SK-N-SH treated with all-trans-retinoic acid at 6 μM for 48 hours (cell line): Measurements from ENCODE around the gene ARHGEF7.

Experiments
- ATAC-seq: fragments of 200-7000 bp; cut with Tn5 transposase; 3 replicates; pipeline ENCODE4 v1.9.1; 2020; ENCODE audit warnings: mild to moderate bottlenecking, moderate library complexity
- ARNTL ChIP-seq: fragments of 450-650 bp; formaldehyde crosslinking; IDR thresholded peaks from 2 replicates; pipeline ENCODE4 v1.5.0; 2020; ENCODE audit warnings: low read depth, mild to moderate bottlenecking, moderate library complexity, borderline replicate concordance
- BACH2 ChIP-seq: fragments of 250-450 bp; sonication (Bioruptor Pico); IDR thresholded peaks from 2 replicates; pipeline ENCODE4 v1.9.0; 2021; ENCODE audit warnings: mild to moderate bottlenecking, borderline replicate concordance
- CSDC2 ChIP-seq: fragments of 250-450 bp; sonication (Bioruptor Pico); IDR thresholded peaks from 2 replicates; pipeline ENCODE4 v1.5.0; 2020; ENCODE audit warnings: mild to moderate bottlenecking, moderate library complexity
- ESRRG ChIP-seq: fragments of 250-450 bp; sonication (Bioruptor Pico); IDR thresholded peaks from 2 replicates; pipeline ENCODE4 v1.6.1; 2021; ENCODE audit warnings: mild to moderate bottlenecking
- GLIS3 ChIP-seq: fragments of 250-450 bp; sonication (Bioruptor Pico); IDR thresholded peaks from 2 replicates; pipeline ENCODE4 v1.5.0; 2020; ENCODE audit warnings: mild to moderate bottlenecking, moderate library complexity
- ISL1 ChIP-seq: fragments of 250-450 bp; sonication (Bioruptor Pico); IDR thresholded peaks from 2 replicates; pipeline ENCODE4 v2.1.2; 2022; ENCODE audit warnings: mild to moderate bottlenecking, moderate library complexity
- OSR1 ChIP-seq: fragments of 250-450 bp; sonication (Bioruptor Pico); IDR thresholded peaks from 2 replicates; pipeline ENCODE4 v1.8.0; 2022; ENCODE audit warnings: moderate library complexity, mild to moderate bottlenecking, inconsistent platforms
- PPARA ChIP-seq: fragments of 250-450 bp; sonication (Bioruptor Pico); IDR thresholded peaks from 2 replicates; pipeline ENCODE4 v1.5.0; 2020; ENCODE audit warnings: mild to moderate bottlenecking, borderline replicate concordance
- RARB ChIP-seq: fragments of 250-450 bp; sonication (Bioruptor Pico); IDR thresholded peaks from 2 replicates; pipeline ENCODE4 v1.8.0; 2021; ENCODE audit warnings: mild to moderate bottlenecking, moderate library complexity
- SNAI2 ChIP-seq: fragments of 250-450 bp; sonication (Bioruptor Pico); IDR thresholded peaks from 2 replicates; pipeline ENCODE4 v1.5.0; 2020; ENCODE audit warnings: mild to moderate bottlenecking, moderate library complexity
- TCF4 ChIP-seq: fragments of 250-450 bp; sonication (Bioruptor Pico); IDR thresholded peaks from 2 replicates; pipeline ENCODE4 v1.8.0; 2021; ENCODE audit warnings: mild to moderate bottlenecking, moderate library complexity, borderline replicate concordance
- TOX ChIP-seq: fragments of 250-450 bp; sonication (Bioruptor Pico); IDR thresholded peaks from 2 replicates; pipeline ENCODE4 v1.8.0; 2021; ENCODE audit warnings: mild to moderate bottlenecking, moderate library complexity, borderline replicate concordance
- ZC3H10 ChIP-seq: fragments of 250-450 bp; sonication (Bioruptor Pico); IDR thresholded peaks from 2 replicates; pipeline ENCODE4 v1.5.1; 2021; ENCODE audit warnings: mild to moderate bottlenecking, moderate library complexity
- ZFP3 ChIP-seq: fragments of 250-450 bp; sonication (Bioruptor Pico); IDR thresholded peaks from 2 replicates; pipeline ENCODE4 v1.5.0; 2020; ENCODE audit warnings: mild to moderate bottlenecking, moderate library complexity
- ZFP30 ChIP-seq: fragments of 450-650 bp; formaldehyde crosslinking; IDR thresholded peaks from 2 replicates; pipeline ENCODE4 v1.5.0; 2022; ENCODE audit warnings: mild to moderate bottlenecking, moderate library complexity
- ZNF565 ChIP-seq: fragments of 450-650 bp; formaldehyde crosslinking; conservative IDR thresholded peaks from 2 replicates; pipeline ENCODE4 v1.5.0; 2020; ENCODE audit warnings: low read depth, mild to moderate bottlenecking, moderate library complexity
- ZNF70 ChIP-seq: fragments of 450-650 bp; formaldehyde crosslinking; IDR thresholded peaks from 2 replicates; pipeline ENCODE4 v1.5.0; 2020; ENCODE audit warnings: mild to moderate bottlenecking, moderate library complexity
- ZNF8 ChIP-seq: fragments of 450-650 bp; formaldehyde crosslinking; IDR thresholded peaks from 2 replicates; pipeline ENCODE4 v1.5.0; 2020; ENCODE audit warnings: mild to moderate bottlenecking, moderate library complexity
- TF ChIP-seq, protein P1 (sequence below): fragments of 250-450 bp; sonication (Bioruptor Pico); IDR thresholded peaks from 2 replicates; pipeline ENCODE4 v1.5.0; 2020; ENCODE audit warnings: mild to moderate bottlenecking, moderate library complexity
- TF ChIP-seq, protein P2 (sequence below): fragments of 250-450 bp; sonication (Bioruptor Pico); IDR thresholded peaks from 2 replicates; pipeline ENCODE4 v1.8.0; 2020; ENCODE audit warnings: mild to moderate bottlenecking, moderate library complexity, borderline replicate concordance
- TF ChIP-seq, protein P3 (sequence below): fragments of 250-450 bp; sonication (Bioruptor Pico); IDR thresholded peaks from 2 replicates; pipeline ENCODE4 v1.5.1; 2020; ENCODE audit warnings: low read depth, mild to moderate bottlenecking, moderate library complexity
- TF ChIP-seq, protein P4 (sequence below): fragments of 250-450 bp; sonication (Bioruptor Pico); IDR thresholded peaks from 2 replicates; pipeline ENCODE4 v1.5.1; 2021; ENCODE audit warnings: mild to moderate bottlenecking, moderate library complexity

ARHGEF7 gene

DNA sequence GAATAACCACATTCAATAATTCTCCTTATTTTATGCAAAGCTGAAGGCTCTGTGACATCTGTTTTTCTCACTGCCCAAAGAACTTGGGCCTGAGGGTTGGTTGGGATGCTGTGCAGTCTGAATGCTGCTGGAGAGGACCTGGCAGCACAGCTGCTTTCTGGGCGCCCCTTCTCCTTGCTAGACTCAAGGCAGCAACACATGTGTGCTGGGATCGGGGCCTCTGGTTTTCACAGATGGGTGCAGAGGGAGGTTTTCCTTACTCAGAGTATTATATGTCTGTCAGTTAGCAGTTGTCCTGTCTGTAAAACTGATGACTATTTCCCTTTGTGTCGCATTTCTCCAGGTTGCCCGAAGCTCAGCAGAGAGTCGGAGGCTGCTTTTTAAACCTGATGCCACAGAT, 152.1 kb downstream of the ARHGEF7 start (continued):
- TF ChIP-seq, protein P1, sequence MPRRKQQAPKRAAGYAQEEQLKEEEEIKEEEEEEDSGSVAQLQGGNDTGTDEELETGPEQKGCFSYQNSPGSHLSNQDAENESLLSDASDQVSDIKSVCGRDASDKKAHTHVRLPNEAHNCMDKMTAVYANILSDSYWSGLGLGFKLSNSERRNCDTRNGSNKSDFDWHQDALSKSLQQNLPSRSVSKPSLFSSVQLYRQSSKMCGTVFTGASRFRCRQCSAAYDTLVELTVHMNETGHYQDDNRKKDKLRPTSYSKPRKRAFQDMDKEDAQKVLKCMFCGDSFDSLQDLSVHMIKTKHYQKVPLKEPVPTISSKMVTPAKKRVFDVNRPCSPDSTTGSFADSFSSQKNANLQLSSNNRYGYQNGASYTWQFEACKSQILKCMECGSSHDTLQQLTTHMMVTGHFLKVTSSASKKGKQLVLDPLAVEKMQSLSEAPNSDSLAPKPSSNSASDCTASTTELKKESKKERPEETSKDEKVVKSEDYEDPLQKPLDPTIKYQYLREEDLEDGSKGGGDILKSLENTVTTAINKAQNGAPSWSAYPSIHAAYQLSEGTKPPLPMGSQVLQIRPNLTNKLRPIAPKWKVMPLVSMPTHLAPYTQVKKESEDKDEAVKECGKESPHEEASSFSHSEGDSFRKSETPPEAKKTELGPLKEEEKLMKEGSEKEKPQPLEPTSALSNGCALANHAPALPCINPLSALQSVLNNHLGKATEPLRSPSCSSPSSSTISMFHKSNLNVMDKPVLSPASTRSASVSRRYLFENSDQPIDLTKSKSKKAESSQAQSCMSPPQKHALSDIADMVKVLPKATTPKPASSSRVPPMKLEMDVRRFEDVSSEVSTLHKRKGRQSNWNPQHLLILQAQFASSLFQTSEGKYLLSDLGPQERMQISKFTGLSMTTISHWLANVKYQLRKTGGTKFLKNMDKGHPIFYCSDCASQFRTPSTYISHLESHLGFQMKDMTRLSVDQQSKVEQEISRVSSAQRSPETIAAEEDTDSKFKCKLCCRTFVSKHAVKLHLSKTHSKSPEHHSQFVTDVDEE (CRISPR knock-in tag): no peak
- no peak for TF ChIP-seq CSDC2 (CRISPR knock-in tag)
- no peak for TF ChIP-seq OSR1 (CRISPR knock-in tag)
- no peak for TF ChIP-seq PPARA
- TF ChIP-seq, protein P2, sequence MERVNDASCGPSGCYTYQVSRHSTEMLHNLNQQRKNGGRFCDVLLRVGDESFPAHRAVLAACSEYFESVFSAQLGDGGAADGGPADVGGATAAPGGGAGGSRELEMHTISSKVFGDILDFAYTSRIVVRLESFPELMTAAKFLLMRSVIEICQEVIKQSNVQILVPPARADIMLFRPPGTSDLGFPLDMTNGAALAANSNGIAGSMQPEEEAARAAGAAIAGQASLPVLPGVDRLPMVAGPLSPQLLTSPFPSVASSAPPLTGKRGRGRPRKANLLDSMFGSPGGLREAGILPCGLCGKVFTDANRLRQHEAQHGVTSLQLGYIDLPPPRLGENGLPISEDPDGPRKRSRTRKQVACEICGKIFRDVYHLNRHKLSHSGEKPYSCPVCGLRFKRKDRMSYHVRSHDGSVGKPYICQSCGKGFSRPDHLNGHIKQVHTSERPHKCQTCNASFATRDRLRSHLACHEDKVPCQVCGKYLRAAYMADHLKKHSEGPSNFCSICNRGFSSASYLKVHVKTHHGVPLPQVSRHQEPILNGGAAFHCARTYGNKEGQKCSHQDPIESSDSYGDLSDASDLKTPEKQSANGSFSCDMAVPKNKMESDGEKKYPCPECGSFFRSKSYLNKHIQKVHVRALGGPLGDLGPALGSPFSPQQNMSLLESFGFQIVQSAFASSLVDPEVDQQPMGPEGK (CRISPR knock-in tag): no peak
- TF ChIP-seq BACH2: no peak
- TF ChIP-seq ZC3H10 (CRISPR knock-in tag): no peak
- no peak for TF ChIP-seq ESRRG (CRISPR knock-in tag)

DNA sequence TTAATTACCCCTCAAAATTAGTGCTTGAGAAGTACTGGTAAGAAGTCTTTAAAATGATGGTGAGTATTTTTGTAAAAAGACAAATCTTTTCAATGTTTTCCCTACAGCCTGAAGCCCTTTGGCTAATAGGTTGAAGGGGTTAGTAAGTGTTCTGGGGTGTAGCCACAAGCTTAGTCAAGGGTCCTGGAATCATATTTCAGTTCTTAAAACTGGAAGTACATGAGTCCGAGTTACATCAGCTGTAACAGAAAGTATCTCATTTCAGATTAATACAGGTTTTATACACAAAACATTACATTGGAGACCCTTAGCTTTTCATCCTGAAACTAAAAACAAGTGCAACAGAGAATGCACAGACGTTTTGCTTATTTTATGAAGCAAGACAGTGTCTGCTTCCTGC, 152.7 kb downstream of the ARHGEF7 start:
- ATAC-seq: no peak
- no peak for TF ChIP-seq SNAI2 (CRISPR knock-in tag)
- TF ChIP-seq ZC3H10 (CRISPR knock-in tag): no peak
- no peak for TF ChIP-seq ZNF8 (CRISPR knock-in tag)
- TF ChIP-seq, protein P1 (CRISPR knock-in tag): no peak
- no peak for TF ChIP-seq BACH2
- no peak for TF ChIP-seq GLIS3
- TF ChIP-seq TOX (CRISPR knock-in tag): no peak
- TF ChIP-seq OSR1 (CRISPR knock-in tag): no peak
- TF ChIP-seq ZNF565 (CRISPR knock-in tag): no peak
- TF ChIP-seq, protein P3, sequence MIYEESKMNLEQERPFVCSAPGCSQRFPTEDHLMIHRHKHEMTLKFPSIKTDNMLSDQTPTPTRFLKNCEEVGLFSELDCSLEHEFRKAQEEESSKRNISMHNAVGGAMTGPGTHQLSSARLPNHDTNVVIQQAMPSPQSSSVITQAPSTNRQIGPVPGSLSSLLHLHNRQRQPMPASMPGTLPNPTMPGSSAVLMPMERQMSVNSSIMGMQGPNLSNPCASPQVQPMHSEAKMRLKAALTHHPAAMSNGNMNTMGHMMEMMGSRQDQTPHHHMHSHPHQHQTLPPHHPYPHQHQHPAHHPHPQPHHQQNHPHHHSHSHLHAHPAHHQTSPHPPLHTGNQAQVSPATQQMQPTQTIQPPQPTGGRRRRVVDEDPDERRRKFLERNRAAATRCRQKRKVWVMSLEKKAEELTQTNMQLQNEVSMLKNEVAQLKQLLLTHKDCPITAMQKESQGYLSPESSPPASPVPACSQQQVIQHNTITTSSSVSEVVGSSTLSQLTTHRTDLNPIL (CRISPR knock-in tag): no peak
- no peak for TF ChIP-seq PPARA
- TF ChIP-seq ESRRG (CRISPR knock-in tag): no peak
- TF ChIP-seq, protein P4, sequence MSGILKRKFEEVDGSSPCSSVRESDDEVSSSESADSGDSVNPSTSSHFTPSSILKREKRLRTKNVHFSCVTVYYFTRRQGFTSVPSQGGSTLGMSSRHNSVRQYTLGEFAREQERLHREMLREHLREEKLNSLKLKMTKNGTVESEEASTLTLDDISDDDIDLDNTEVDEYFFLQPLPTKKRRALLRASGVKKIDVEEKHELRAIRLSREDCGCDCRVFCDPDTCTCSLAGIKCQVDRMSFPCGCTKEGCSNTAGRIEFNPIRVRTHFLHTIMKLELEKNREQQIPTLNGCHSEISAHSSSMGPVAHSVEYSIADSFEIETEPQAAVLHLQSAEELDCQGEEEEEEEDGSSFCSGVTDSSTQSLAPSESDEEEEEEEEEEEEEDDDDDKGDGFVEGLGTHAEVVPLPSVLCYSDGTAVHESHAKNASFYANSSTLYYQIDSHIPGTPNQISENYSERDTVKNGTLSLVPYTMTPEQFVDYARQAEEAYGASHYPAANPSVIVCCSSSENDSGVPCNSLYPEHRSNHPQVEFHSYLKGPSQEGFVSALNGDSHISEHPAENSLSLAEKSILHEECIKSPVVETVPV (CRISPR knock-in tag): no peak
- TF ChIP-seq CSDC2 (CRISPR knock-in tag): no peak
- no peak for TF ChIP-seq ISL1 (CRISPR knock-in tag)
- TF ChIP-seq ZFP30: no peak
- no peak for TF ChIP-seq ARNTL (CRISPR knock-in tag)
- TF ChIP-seq RARB: no peak
- no peak for TF ChIP-seq ZFP3 (CRISPR knock-in tag)
- no peak for TF ChIP-seq TCF4

DNA sequence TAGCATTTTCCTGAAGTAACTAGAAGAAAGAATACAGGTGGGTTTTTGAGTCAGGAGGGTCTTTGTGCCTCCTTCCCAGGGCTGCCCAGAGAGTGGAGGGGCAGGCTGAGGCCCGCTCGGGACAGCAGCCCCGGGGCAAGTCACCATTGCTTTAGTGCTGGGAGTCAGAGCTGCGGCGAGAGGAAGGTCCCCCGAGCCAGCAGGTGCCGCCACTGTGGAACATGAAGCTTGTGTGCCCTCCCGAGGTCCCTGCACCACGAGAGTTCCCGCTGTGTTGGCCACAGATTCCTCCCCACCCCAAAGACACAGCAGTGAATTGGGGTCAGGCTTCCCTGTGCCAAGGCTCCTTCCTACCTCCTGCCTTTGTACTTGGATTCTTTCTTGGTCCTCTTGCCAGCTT, 154.4 kb downstream of the ARHGEF7 start:
- no peak for ATAC-seq

More for the DNA sequence above, 154.4 kb downstream of the ARHGEF7 start:
- TF ChIP-seq, protein P3 (CRISPR knock-in tag): no peak
- TF ChIP-seq ZFP3 (CRISPR knock-in tag) (no peak), ZNF565 (CRISPR knock-in tag) (no peak), ZNF70 (CRISPR knock-in tag) (no peak), ZFP30 (no peak), ISL1 (CRISPR knock-in tag) (no peak), TCF4 (no peak), SNAI2 (CRISPR knock-in tag) (no peak)
- TF ChIP-seq, protein P1 (CRISPR knock-in tag): no peak
